Measurements from ENCODE around the gene SREBF2. TPM values are rescaled to one million over a fixed set of nuclear protein-coding genes. Genes with fewer than 3 reads are reported as not detected.

The SREBF2 gene
- total and polyA plus RNA-seq, 10 of the 15 experiments (the other 5 are each of a cell fraction or from before 2014, with no cell fraction given), result 2.4 to 177 (median 78.8) TPM

DNA sequence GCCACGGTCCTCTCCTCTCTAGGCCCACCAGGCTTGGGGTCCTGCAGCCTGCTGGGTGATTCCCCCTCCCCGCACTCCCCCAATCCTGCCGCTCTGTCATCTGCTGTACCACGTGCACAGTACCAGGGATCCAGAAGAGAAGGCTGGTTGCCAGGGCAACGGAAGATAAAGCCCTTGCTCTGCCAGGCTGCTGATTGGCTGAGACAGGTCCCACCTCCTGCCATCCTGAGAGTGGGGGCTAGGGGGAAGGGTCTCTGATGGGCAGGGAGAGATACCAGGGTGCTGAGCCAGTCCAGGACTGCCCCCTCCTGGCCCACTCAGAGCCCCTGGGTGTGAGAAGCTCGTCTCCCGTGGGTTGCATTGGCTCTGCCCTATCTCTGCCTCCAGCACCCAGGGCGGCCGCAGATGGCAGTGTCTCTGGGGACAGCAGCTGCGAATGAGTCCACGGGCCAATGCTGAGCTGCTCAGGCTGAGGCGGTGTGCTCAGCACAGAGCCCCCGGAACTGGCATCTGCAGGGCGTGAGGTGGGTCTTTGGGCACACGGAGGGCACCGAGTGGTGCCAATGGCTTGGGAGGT lies 119.1 kb downstream of the SREBF2 start, which contains the start of gene SMIM45:
Gene SMIM45 (plus strand): TSS at position 253 of the 577 bp plus-strand sequence.
- BruUV-seq (replicated peaks), result no TSS peak
- no peak within 1 kb of the TSS for H2AFZ ChIP-seq (ENCODE audit: control insufficient read depth, low read depth, low read length)
- no peak within 1 kb of the TSS for H3K9ac ChIP-seq (ENCODE audit: control insufficient read depth, insufficient read depth, low read length)
- peaks cover 8% of the 10 kb centered on the region for H3K79me2 ChIP-seq (ENCODE audit: control insufficient read depth, insufficient read depth, low read length)
- no peaks in the 10 kb centered on the region for H3K36me3 ChIP-seq (ENCODE audit: control insufficient read depth in 2 of 2, insufficient read depth in 2 of 2, low read length in 1 of 2)
- ChIA-PET SMC1A (ENCODE audit: uncharacterized antibody, unreplicated experiment) (interaction anchor here (0.5 to 4.3 kb wide), 7 partner anchors 8 to 253 kb away, joined by 3 to 31 read pairs (median 4); partner anchors contain the start of genes MEI1 and TNFRSF13C), POLR2A (interaction anchor here (0.7 to 8.3 kb wide), 3 partner anchors 15 to 485 kb away, joined by 3 to 145 read pairs (median 3); no protein-coding TSS in a partner anchor), RAD21 (ENCODE audit: unreplicated experiment) (interaction anchor here (0.8 to 7.9 kb wide), 7 partner anchors 8 to 255 kb away, joined by 3 to 115 read pairs (median 5); partner anchors contain the start of genes NDUFA6 and TNFRSF13C), CTCF (interaction anchor here (0.7 to 4.2 kb wide), 14 partner anchors 8 to 254 kb away, joined by 3 to 27 read pairs (median 5); partner anchors contain the start of genes MEI1 and WBP2NL)
- peaks cover 41% of the 10 kb centered on the region for H3K4me1 ChIP-seq (ENCODE audit: control insufficient read depth, insufficient read depth, low read length)
- in situ Hi-C loops (cut with MboI), result no loop called here
- intact Hi-C loops (cut with micrococcal nuclease; ENCODE audit: unreplicated experiment), result loop anchor here (5.0 kb wide), 1 partner anchor 160 kb away; no protein-coding TSS in a partner anchor
- DNase-seq (ENCODE audit: low read depth, low spot score), result no peak
- peak; percentile 35 for ATAC-seq
- no peak within 1 kb of the TSS for H3K4me3 ChIP-seq
- H4K20me1 ChIP-seq (ENCODE audit: control insufficient read depth, insufficient read depth), result no peaks in the 10 kb centered on the region
- no peak within 1 kb of the TSS for H3K27ac ChIP-seq (ENCODE audit: control insufficient read depth, insufficient read depth)
- no peaks in the 10 kb centered on the region for H3K9me3 ChIP-seq (replicated peaks; ENCODE audit: control insufficient read depth, insufficient read depth, low read length)
- no peak for FAIRE-seq
- no peaks in the 10 kb centered on the region for H3K27me3 ChIP-seq (replicated peaks in 1 of 2; ENCODE audit: control insufficient read depth in 2 of 2, insufficient read depth in 2 of 2, low read length in 1 of 2)
- no peak within 1 kb of the TSS for H3K4me2 ChIP-seq (ENCODE audit: control insufficient read depth, insufficient read depth)
- WGBS (ENCODE audit: insufficient coverage, insufficient replicate concordance, low lambda C conversion rate, missing lambda C conversion rate), result 10% methylated on average over 16 of the region's 16 CpGs
- TF ChIP-seq RAD51 (IDR thresholded peaks at IDR 0.05) (peak; percentile 41; the same call in 1 of the 2 replicates), SRF (IDR thresholded peaks at IDR 0.05; ENCODE audit: low read depth in 2 of 2, low read length in 2 of 2) (0 out of 4 replicates have a peak, but pooled peaks of 1 of the 2 experiments have one; percentile 11), TCF7 (IDR thresholded peaks at IDR 0.05; ENCODE audit: borderline replicate concordance) (no peak), IKZF2 (IDR thresholded peaks at IDR 0.05) (no peak), ZBED1 (IDR thresholded peaks at IDR 0.05; ENCODE audit: borderline replicate concordance) (no peak), SIX5 (IDR thresholded peaks at IDR 0.05; ENCODE audit: low read depth, low read length, severe bottlenecking) (no peak), BCL11A (IDR thresholded peaks at IDR 0.05; ENCODE audit: low read depth, low read length) (no peak), FOS (IDR thresholded peaks at IDR 0.05; ENCODE audit: borderline replicate concordance, extremely low read depth, insufficient read length) (no peak), SUZ12 (IDR thresholded peaks at IDR 0.05; ENCODE audit: unreplicated experiment) (no peak), NR2F1 (conservative IDR thresholded peaks at IDR 0.05) (no peak), GATAD2B (conservative IDR thresholded peaks at IDR 0.05; ENCODE audit: low read depth) (peak; percentile 48; the same call in 1 of the 2 replicates), MEF2B (IDR thresholded peaks at IDR 0.05; ENCODE audit: partially characterized antibody, poor library complexity, severe bottlenecking) (peak; percentile 87), CREB1 (IDR thresholded peaks at IDR 0.05; ENCODE audit: low read depth) (no peak)
- TF ChIP-seq, protein P1, sequence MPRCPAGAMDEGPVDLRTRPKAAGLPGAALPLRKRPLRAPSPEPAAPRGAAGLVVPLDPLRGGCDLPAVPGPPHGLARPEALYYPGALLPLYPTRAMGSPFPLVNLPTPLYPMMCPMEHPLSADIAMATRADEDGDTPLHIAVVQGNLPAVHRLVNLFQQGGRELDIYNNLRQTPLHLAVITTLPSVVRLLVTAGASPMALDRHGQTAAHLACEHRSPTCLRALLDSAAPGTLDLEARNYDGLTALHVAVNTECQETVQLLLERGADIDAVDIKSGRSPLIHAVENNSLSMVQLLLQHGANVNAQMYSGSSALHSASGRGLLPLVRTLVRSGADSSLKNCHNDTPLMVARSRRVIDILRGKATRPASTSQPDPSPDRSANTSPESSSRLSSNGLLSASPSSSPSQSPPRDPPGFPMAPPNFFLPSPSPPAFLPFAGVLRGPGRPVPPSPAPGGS (IDR thresholded peaks at IDR 0.05; ENCODE audit: borderline replicate concordance, insufficient read depth, low read depth, low read length, poor library complexity, severe bottlenecking), result no peak
- TF ChIP-seq, protein P2, sequence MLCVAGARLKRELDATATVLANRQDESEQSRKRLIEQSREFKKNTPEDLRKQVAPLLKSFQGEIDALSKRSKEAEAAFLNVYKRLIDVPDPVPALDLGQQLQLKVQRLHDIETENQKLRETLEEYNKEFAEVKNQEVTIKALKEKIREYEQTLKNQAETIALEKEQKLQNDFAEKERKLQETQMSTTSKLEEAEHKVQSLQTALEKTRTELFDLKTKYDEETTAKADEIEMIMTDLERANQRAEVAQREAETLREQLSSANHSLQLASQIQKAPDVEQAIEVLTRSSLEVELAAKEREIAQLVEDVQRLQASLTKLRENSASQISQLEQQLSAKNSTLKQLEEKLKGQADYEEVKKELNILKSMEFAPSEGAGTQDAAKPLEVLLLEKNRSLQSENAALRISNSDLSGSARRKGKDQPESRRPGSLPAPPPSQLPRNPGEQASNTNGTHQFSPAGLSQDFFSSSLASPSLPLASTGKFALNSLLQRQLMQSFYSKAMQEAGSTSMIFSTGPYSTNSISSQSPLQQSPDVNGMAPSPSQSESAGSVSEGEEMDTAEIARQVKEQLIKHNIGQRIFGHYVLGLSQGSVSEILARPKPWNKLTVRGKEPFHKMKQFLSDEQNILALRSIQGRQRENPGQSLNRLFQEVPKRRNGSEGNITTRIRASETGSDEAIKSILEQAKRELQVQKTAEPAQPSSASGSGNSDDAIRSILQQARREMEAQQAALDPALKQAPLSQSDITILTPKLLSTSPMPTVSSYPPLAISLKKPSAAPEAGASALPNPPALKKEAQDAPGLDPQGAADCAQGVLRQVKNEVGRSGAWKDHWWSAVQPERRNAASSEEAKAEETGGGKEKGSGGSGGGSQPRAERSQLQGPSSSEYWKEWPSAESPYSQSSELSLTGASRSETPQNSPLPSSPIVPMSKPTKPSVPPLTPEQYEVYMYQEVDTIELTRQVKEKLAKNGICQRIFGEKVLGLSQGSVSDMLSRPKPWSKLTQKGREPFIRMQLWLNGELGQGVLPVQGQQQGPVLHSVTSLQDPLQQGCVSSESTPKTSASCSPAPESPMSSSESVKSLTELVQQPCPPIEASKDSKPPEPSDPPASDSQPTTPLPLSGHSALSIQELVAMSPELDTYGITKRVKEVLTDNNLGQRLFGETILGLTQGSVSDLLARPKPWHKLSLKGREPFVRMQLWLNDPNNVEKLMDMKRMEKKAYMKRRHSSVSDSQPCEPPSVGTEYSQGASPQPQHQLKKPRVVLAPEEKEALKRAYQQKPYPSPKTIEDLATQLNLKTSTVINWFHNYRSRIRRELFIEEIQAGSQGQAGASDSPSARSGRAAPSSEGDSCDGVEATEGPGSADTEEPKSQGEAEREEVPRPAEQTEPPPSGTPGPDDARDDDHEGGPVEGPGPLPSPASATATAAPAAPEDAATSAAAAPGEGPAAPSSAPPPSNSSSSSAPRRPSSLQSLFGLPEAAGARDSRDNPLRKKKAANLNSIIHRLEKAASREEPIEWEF (IDR thresholded peaks at IDR 0.05; ENCODE audit: insufficient replicate concordance, low read depth, low read length), result no peak
